Measurements from ENCODE around the gene CROCC.
"Not testable (repeated sequence)": the region's sequence is repeated elsewhere in the genome, so short reads cannot be mapped to it uniquely, and the experiment has no call there.

Gene CROCC

GRCh38 chr1:16913833-16914662 is 7.7 kb upstream of the CROCC start:
- ATAC-seq (replicated peaks; ENCODE audit: extremely low read depth, poor library complexity, severe bottlenecking) (peak; percentile 97), DNase-seq (ENCODE audit: low spot score in 2 of 2) (peak; percentile 76 to 98)
- Mint-ChIP-seq H3K9me3 (no peaks in the 10 kb centered on the region), H3K27me3 (no peaks in the 10 kb centered on the region), H3K4me3 (peak overlapping the region; percentile 80), H3K27ac (ENCODE audit: low read depth) (peak overlapping the region; percentile 57), H3K36me3 (ENCODE audit: insufficient read depth) (peaks cover 2% of the 10 kb centered on the region), H3K4me1 (peaks cover 26% of the 10 kb centered on the region)

GRCh38 chr1:16914928-16915626 is 6.7 kb upstream of the CROCC start:
- H3K4me3 Mint-ChIP-seq, result peak overlapping the region; percentile 80
- not testable (repeated sequence) for DNase-seq (ENCODE audit: low spot score in 2 of 2)

GRCh38 chr1:16915627-16915973 is 6.1 kb upstream of the CROCC start:
- Mint-ChIP-seq H3K4me1 (peaks cover 20% of the 10 kb centered on the region), H3K27me3 (no peaks in the 10 kb centered on the region), H3K4me3 (peak overlapping the region; percentile 80), H3K36me3 (ENCODE audit: insufficient read depth) (peaks cover 1% of the 10 kb centered on the region), H3K9me3 (no peaks in the 10 kb centered on the region), H3K27ac (ENCODE audit: low read depth) (no peak overlapping the region)
- DNase-seq (ENCODE audit: low spot score in 2 of 2), result no peak
- no peak for ATAC-seq (replicated peaks; ENCODE audit: extremely low read depth, poor library complexity, severe bottlenecking)

More at GRCh38 chr1:16914928-16915626, 6.7 kb upstream of the CROCC start:
- not testable (repeated sequence) for H3K36me3 Mint-ChIP-seq (ENCODE audit: insufficient read depth); ATAC-seq (replicated peaks; ENCODE audit: extremely low read depth, poor library complexity, severe bottlenecking); H3K9me3 Mint-ChIP-seq; H3K27me3 Mint-ChIP-seq
- Mint-ChIP-seq H3K27ac (ENCODE audit: low read depth) (peak overlapping the region; percentile 57), H3K4me1 (peaks cover 21% of the 10 kb centered on the region)

- peaks cover 24% of the 10 kb centered on the region for H3K4me1 Mint-ChIP-seq
- not testable (repeated sequence) for H3K27ac Mint-ChIP-seq (ENCODE audit: low read depth); H3K36me3 Mint-ChIP-seq (ENCODE audit: insufficient read depth); DNase-seq (ENCODE audit: low spot score in 2 of 2); ATAC-seq (replicated peaks; ENCODE audit: extremely low read depth, poor library complexity, severe bottlenecking); H3K4me3 Mint-ChIP-seq; H3K9me3 Mint-ChIP-seq; H3K27me3 Mint-ChIP-seq
These were observed 5.5 kb upstream of the CROCC start for GRCh38 chr1:16916036-16916880.

GRCh38 chr1:16918371-16918770 is 3.4 kb upstream of the CROCC start:
- DNase-seq (ENCODE audit: low spot score in 2 of 2), result no peak
- H3K36me3 Mint-ChIP-seq (ENCODE audit: insufficient read depth), result peaks cover 1% of the 10 kb centered on the region
- H3K27me3 Mint-ChIP-seq, result no peaks in the 10 kb centered on the region
- H3K4me1 Mint-ChIP-seq, result peaks cover 45% of the 10 kb centered on the region
- no peak for ATAC-seq (replicated peaks; ENCODE audit: extremely low read depth, poor library complexity, severe bottlenecking)
- no peaks in the 10 kb centered on the region for H3K9me3 Mint-ChIP-seq
- H3K4me3 Mint-ChIP-seq, result no peak overlapping the region
- peak overlapping the region; percentile 13 for H3K27ac Mint-ChIP-seq (ENCODE audit: low read depth)

GRCh38 chr1:16918936-16919665 is 2.6 kb upstream of the CROCC start:
- peak overlapping the region; percentile 13 for H3K27ac Mint-ChIP-seq (ENCODE audit: low read depth)

GRCh38 chr1:16920951-16921350 is 780 bp upstream of the CROCC start:
- Mint-ChIP-seq H3K36me3 (ENCODE audit: insufficient read depth) (peaks cover 2% of the 10 kb centered on the region), H3K27me3 (no peaks in the 10 kb centered on the region), H3K27ac (ENCODE audit: low read depth) (no peak overlapping the region), H3K4me3 (peak overlapping the region; percentile 77), H3K4me1 (peaks cover 49% of the 10 kb centered on the region), H3K9me3 (no peaks in the 10 kb centered on the region)
- ATAC-seq (replicated peaks; ENCODE audit: extremely low read depth, poor library complexity, severe bottlenecking), result no peak
- no peak for DNase-seq (ENCODE audit: low spot score in 2 of 2)

More at GRCh38 chr1:16918936-16919665, 2.6 kb upstream of the CROCC start:
- peaks cover 48% of the 10 kb centered on the region for H3K4me1 Mint-ChIP-seq
- H3K9me3 Mint-ChIP-seq; H3K36me3 Mint-ChIP-seq (ENCODE audit: insufficient read depth); H3K27me3 Mint-ChIP-seq; ATAC-seq (replicated peaks; ENCODE audit: extremely low read depth, poor library complexity, severe bottlenecking); H3K4me3 Mint-ChIP-seq; DNase-seq (ENCODE audit: low spot score in 2 of 2): not testable (repeated sequence)

GRCh38 chr1:16922466-16922865 is 735 bp downstream of the CROCC start:
- Mint-ChIP-seq H3K27me3 (no peaks in the 10 kb centered on the region), H3K4me1 (peaks cover 53% of the 10 kb centered on the region), H3K27ac (ENCODE audit: low read depth) (no peak overlapping the region), H3K4me3 (no peak overlapping the region), H3K36me3 (ENCODE audit: insufficient read depth) (peaks cover 4% of the 10 kb centered on the region), H3K9me3 (no peaks in the 10 kb centered on the region)
- DNase-seq (ENCODE audit: low spot score in 2 of 2), result no peak
- ATAC-seq (replicated peaks; ENCODE audit: extremely low read depth, poor library complexity, severe bottlenecking), result no peak

GRCh38 chr1:16922885-16923431 is 1.2 kb downstream of the CROCC start:
- ATAC-seq (replicated peaks; ENCODE audit: extremely low read depth, poor library complexity, severe bottlenecking), result no peak
- Mint-ChIP-seq H3K27me3 (no peaks in the 10 kb centered on the region), H3K4me3 (no peak overlapping the region), H3K27ac (ENCODE audit: low read depth) (no peak overlapping the region), H3K9me3 (no peaks in the 10 kb centered on the region), H3K36me3 (ENCODE audit: insufficient read depth) (peaks cover 5% of the 10 kb centered on the region), H3K4me1 (peaks cover 58% of the 10 kb centered on the region)
- DNase-seq (ENCODE audit: low spot score in 2 of 2), result no peak

- Mint-ChIP-seq H3K9me3 (no peaks in the 10 kb centered on the region), H3K4me1 (peaks cover 62% of the 10 kb centered on the region), H3K36me3 (ENCODE audit: insufficient read depth) (peaks cover 5% of the 10 kb centered on the region), H3K27me3 (no peaks in the 10 kb centered on the region), H3K27ac (ENCODE audit: low read depth) (no peak overlapping the region), H3K4me3 (no peak overlapping the region)
- no peak for DNase-seq (ENCODE audit: low spot score in 2 of 2)
- ATAC-seq (replicated peaks; ENCODE audit: extremely low read depth, poor library complexity, severe bottlenecking), result no peak
These were observed 2.6 kb downstream of the CROCC start for GRCh38 chr1:16924216-16924918.

GRCh38 chr1:16924919-16925477 is 3.3 kb downstream of the CROCC start:
- peaks cover 62% of the 10 kb centered on the region for H3K4me1 Mint-ChIP-seq
- H3K4me3 Mint-ChIP-seq, result no peak overlapping the region
- H3K27me3 Mint-ChIP-seq, result no peaks in the 10 kb centered on the region
- ATAC-seq (replicated peaks; ENCODE audit: extremely low read depth, poor library complexity, severe bottlenecking) (no peak), DNase-seq (ENCODE audit: low spot score in 2 of 2) (no peak)
- no peak overlapping the region for H3K27ac Mint-ChIP-seq (ENCODE audit: low read depth)
- peaks cover 5% of the 10 kb centered on the region for H3K36me3 Mint-ChIP-seq (ENCODE audit: insufficient read depth)
- no peaks in the 10 kb centered on the region for H3K9me3 Mint-ChIP-seq
